Right lobe of liver (tissue), 6 donors: Measurements from ENCODE around the gene ERC2. TPM values are rescaled to one million over a fixed set of nuclear protein-coding genes. Genes with fewer than 3 reads are reported as not detected.

Experiments used
- ATAC-seq, 4 donors: fragments of 200-7000 bp; cut with Tn5 transposase; one replicate each; pipeline ENCODE4 v1.9.1; 2020; ENCODE audit warnings: mild to moderate bottlenecking in 4 of 4, moderate library complexity in 4 of 4
- DNase-seq, 3 donors: peaks; one replicate each; pipeline ENCODE4 v3.0.0-alpha.2; 2020
- H3K27ac ChIP-seq, 3 donors: fragments of 200-600 bp; one replicate each; pipeline ENCODE4 v1.8.0; 2022
- H3K27me3 ChIP-seq, 2 donors: fragments of 200-600 bp; one replicate each; pipeline ENCODE4 v1.8.0; 2022
- H3K36me3 ChIP-seq, 4 donors: fragments of 200-600 bp; sonication (generic) in 1 of 4; one replicate each; pipeline versions ENCODE4 v1.5.1 to v1.8.0; 2017 to 2022; ENCODE audit warnings: control low read depth in 1 of 4
- H3K4me1 ChIP-seq, 4 donors: fragments of 200-600 bp; sonication (generic) in 1 of 4; one replicate each; pipeline versions ENCODE4 v1.5.1 to v1.8.0; 2017 to 2022; ENCODE audit warnings: control low read depth in 1 of 4
- H3K4me3 ChIP-seq, 3 donors: fragments of 200-600 bp; one replicate each; pipeline ENCODE4 v1.8.0; 2022
- H3K9me3 ChIP-seq, 4 donors: fragments of 200-600 bp; sonication (generic) in 1 of 4; one replicate each; pipeline versions ENCODE4 v1.5.1 to v1.8.0; 2017 to 2022; ENCODE audit warnings: control low read depth in 1 of 4
- CTCF ChIP-seq, 4 donors: fragments of 200-600 bp in 3 of 4; fragments of 450-650 bp in 1 of 4; IDR thresholded peaks; one replicate each; pipeline versions ENCODE4 v1.5.1 to v1.8.0; 2016 to 2022; ENCODE audit warnings: antibody characterized with exemption in 4 of 4, mild to moderate bottlenecking in 2 of 4
- POLR2A ChIP-seq: fragments of 450-650 bp; IDR thresholded peaks from one replicate; pipeline ENCODE4 v1.6.1; 2017; ENCODE audit warnings: antibody characterized with exemption, mild to moderate bottlenecking
- WGBS: methylation state at CpG from one replicate; pipeline ENCODE4 v1.1.6; 2018; ENCODE audit warnings: low coverage, low lambda C conversion rate; ENCODE audit not compliant: insufficient coverage; ENCODE audit errors: missing lambda C conversion rate; 5-methylcytosine and 5-hydroxymethylcytosine counted together
- intact Hi-C, 2 donors: fragments of 100-400 bp; cut with DNase I; formaldehyde crosslinking; loops; one replicate each; pipeline versions ENCODE4 v1.11.2 to v1.14.1; 2022
- total RNA-seq, 6 experiments: library from RNA; depleted of rRNA in 2 of 6; stranded (reverse); fragments of >200 nt in 2 of 6; fragmentation: NEBNext Ultra II Directional in 3 of 6; extraction: Animal tissue kit (Norgen Biotek cat#: 25700) in 3 of 6; gene quantifications; one replicate each; pipeline versions ENCODE4 v1.1.0 to v1.2.4, GENCODE V29; 2016 to 2023
- donor health status: DM: no; HTN: yes; CAD: no.
- donor health status: DM: no; HTN: no; CAD: no.
- donor health status: DM: no; HTN: no; CAD: no.
- donor health status: DM: no; HTN: yes; CAD: no.
- donor health status: DM: no; HTN: yes; CAD: no.

Gene ERC2
- total RNA-seq, 6 experiments from 2014 or later = not detected

- Histone ChIP-seq H3K4me3 (no peak overlapping the region), H3K9me3 (no peaks in the 10 kb centered on the region), H3K27me3 (no peaks in the 10 kb centered on the region), H3K27ac (no peak overlapping the region), H3K36me3 (no peaks in the 10 kb centered on the region), H3K4me1 (peaks cover 0 to 16% (median 5%) of the 10 kb centered on the region in 4 donors)
- 74% methylated on average over 5 of the region's 5 CpGs for WGBS
- ATAC-seq = no peak
- DNase-seq = no peak
- intact Hi-C loops = no loop called here
- TF ChIP-seq CTCF (IDR thresholded peaks at IDR 0.05) = no peak
These were observed 975.3 kb downstream of the ERC2 start for GRCh38 chr3:55492976-55493375.

GRCh38 chr3:55491296-55491816 lies 976.9 kb downstream of the ERC2 start:
- peak in 1 of 4 donors; percentile 6 for ATAC-seq
- intact Hi-C loops = no loop called here
- no peak for TF ChIP-seq CTCF (IDR thresholded peaks at IDR 0.05)
- TF ChIP-seq POLR2A = no peak
- 51% methylated on average over 4 of the region's 7 CpGs for WGBS
- Histone ChIP-seq H3K27me3 (no peaks in the 10 kb centered on the region), H3K9me3 (no peaks in the 10 kb centered on the region), H3K4me3 (no peak overlapping the region), H3K27ac (no peak overlapping the region), H3K4me1 (peaks cover 0 to under 1% (median 0%) of the 10 kb centered on the region in 4 donors), H3K36me3 (no peaks in the 10 kb centered on the region)
- no peak for DNase-seq

GRCh38 chr3:55490276-55490913 lies 977.9 kb downstream of the ERC2 start:
- Histone ChIP-seq H3K27me3 (no peaks in the 10 kb centered on the region), H3K36me3 (no peaks in the 10 kb centered on the region), H3K4me3 (no peak overlapping the region), H3K9me3 (no peaks in the 10 kb centered on the region), H3K4me1 (no peaks in the 10 kb centered on the region), H3K27ac (no peak overlapping the region)
- intact Hi-C loops = no loop called here
- ATAC-seq = no peak
- WGBS = 60% methylated on average over 3 of the region's 3 CpGs
- no peak for TF ChIP-seq CTCF (IDR thresholded peaks at IDR 0.05)
- no peak for TF ChIP-seq POLR2A
- DNase-seq = no peak

- TF ChIP-seq CTCF (IDR thresholded peaks at IDR 0.05) = no peak
- TF ChIP-seq POLR2A = no peak
- intact Hi-C loops = loop anchor here (10.0 kb wide), 3 partner anchors 255 to 765 kb away; no protein-coding TSS in a partner anchor
- no peak for ATAC-seq
- Histone ChIP-seq H3K27me3 (no peaks in the 10 kb centered on the region), H3K27ac (no peak overlapping the region), H3K4me3 (no peak overlapping the region), H3K4me1 (no peaks in the 10 kb centered on the region), H3K36me3 (no peaks in the 10 kb centered on the region), H3K9me3 (no peaks in the 10 kb centered on the region)
- 28% methylated on average over 8 of the region's 17 CpGs for WGBS
- no peak for DNase-seq
These were observed 978.5 kb downstream of the ERC2 start for GRCh38 chr3:55489798-55490132.
